VCaP (cell line): ENCODE results near the gene BPIFB4.
A peak's percentile ranks its signal among the peaks of the same experiment; 100 is the strongest.

ENCODE experiments used
- H3K27ac ChIP-seq: fragments of 450-650 bp; 2 replicates; pipeline ENCODE4 v1.5.1; 2017
- TF ChIP-seq, protein P1 (sequence below): fragments of 450-650 bp; conservative IDR thresholded peaks from 2 replicates; pipeline ENCODE4 v1.5.1; 2017; ENCODE audit warnings: mild to moderate bottlenecking, moderate library complexity

BPIFB4 gene

DNA sequence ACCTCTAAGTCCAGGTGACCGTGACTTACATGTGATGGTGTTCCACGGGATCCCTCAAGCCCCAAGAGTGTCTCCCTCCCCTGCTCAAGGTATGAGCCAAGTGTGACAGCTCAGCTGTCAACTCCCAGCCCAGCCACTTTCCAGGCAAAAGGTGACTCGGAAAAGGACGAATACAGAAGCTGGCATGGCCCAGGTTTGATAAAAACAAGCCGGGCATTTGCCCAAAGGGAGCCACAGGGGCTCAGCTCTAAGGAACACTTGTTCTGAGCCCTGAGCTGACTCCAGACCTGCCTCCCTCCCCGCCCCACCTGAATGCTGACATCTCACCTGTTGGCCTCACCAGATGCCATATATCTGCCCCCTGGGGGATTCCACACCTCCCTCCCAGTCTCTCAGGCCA lies 45.6 kb downstream of the BPIFB4 start:
- TF ChIP-seq, protein P1, sequence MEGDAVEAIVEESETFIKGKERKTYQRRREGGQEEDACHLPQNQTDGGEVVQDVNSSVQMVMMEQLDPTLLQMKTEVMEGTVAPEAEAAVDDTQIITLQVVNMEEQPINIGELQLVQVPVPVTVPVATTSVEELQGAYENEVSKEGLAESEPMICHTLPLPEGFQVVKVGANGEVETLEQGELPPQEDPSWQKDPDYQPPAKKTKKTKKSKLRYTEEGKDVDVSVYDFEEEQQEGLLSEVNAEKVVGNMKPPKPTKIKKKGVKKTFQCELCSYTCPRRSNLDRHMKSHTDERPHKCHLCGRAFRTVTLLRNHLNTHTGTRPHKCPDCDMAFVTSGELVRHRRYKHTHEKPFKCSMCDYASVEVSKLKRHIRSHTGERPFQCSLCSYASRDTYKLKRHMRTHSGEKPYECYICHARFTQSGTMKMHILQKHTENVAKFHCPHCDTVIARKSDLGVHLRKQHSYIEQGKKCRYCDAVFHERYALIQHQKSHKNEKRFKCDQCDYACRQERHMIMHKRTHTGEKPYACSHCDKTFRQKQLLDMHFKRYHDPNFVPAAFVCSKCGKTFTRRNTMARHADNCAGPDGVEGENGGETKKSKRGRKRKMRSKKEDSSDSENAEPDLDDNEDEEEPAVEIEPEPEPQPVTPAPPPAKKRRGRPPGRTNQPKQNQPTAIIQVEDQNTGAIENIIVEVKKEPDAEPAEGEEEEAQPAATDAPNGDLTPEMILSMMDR = no peak

DNA sequence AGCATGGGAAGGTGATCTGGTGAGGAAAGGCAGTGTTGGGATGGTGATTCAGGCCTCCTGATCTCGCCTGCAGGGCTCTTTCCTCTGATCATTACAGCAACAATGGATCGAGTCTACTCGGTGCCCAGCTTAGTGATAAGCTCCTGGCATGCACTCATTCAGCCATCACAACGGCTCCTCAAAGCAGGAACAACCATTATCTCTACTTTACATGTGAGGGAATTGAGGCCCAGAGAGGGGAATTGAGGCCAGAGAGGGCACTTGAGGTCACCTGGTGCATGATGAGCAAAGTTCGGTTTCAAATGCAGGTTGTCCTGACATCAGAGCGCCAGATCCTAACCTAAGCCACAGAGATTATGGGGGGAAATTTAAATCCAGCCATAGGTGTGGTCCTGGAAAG lies 46.5 kb downstream of the BPIFB4 start:
- no peak overlapping the region for H3K27ac ChIP-seq
- TF ChIP-seq, protein P1 = no peak

More for the DNA sequence above, 45.6 kb downstream of the BPIFB4 start:
- H3K27ac ChIP-seq = no peak overlapping the region

DNA sequence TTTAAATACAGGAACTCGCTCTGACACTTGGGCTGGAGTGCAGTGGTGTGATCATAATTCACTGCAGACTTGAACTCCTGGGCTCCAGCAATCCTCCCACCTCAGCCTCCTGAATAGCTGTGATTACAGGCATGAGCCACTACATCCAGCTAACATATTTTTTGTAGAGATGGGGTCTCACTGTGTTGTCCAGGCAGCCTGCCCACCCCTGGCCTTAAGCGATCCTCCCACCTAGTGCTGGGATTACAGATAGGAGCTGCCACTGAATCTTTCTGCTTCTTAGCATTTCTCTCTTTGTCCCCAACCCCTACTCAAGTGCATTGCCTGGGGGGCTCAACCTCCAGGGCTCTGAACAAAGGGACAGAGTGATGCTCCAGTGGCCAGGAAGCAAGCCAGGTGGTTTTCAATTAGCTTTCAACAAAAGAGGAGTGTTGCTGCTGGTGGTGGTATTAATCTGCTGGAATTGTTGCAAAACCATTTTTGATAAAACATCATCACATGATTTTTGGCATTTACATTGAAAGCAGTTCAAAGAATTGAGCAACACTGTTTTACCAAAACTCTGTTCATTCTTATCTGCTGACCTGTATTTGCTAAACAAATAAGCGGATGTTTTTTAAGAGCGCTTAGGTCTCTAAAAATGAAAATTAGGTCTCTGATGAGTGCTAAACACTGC lies 48.1 kb downstream of the BPIFB4 start:
- H3K27ac ChIP-seq = peak overlapping the region; percentile 46
- TF ChIP-seq, protein P1 = no peak

DNA sequence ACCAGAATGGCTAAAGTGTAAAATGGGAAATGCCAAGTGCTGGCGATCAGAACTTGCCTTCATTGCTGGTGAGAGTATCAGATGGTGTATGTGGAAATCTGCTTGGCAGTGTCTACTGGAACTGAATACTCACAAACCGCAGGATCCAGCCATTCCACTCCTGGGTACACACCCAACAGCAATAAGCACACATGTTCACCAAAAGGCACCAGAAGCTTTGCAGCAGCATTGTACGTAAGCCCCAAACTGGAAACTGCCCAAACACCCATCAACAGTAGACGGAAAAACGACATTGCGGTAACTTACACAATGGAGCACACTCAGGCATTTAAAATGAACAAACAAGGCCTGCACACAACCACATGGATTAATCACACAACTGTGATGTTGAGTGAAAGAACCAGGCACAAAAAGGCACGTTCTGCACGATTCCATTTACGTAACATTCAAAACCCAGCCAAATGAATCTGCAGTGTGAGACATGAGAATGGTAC lies 51.2 kb downstream of the BPIFB4 start:
- TF ChIP-seq, protein P1 = no peak
- H3K27ac ChIP-seq = no peak overlapping the region

DNA sequence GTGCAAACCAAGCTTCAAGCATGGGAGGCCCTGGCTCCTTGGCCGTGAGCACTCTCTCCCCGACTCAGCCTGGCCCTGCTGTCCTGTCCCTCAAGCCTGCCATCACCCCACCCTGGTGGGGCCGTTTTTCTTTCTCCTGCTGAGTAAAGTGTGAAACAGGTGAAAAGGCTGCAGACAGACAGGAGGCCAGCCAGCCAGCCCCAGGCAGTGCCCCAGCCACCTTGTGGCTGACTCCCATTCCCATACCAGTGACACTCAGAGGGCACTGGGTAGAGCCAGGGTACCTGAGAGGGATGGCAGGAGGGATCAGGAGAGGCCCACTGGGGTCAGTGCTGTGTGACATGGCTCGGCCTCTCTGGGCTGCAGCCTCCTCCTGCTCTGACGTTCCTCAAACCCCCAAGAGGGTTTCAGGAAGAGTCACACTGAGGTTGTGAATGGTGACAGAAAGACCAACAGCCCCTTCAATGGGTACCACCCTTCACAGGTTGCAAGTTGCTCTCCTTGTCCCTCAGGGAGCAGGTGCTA lies 52.6 kb downstream of the BPIFB4 start:
- TF ChIP-seq, protein P1 = no peak
- no peak overlapping the region for H3K27ac ChIP-seq

DNA sequence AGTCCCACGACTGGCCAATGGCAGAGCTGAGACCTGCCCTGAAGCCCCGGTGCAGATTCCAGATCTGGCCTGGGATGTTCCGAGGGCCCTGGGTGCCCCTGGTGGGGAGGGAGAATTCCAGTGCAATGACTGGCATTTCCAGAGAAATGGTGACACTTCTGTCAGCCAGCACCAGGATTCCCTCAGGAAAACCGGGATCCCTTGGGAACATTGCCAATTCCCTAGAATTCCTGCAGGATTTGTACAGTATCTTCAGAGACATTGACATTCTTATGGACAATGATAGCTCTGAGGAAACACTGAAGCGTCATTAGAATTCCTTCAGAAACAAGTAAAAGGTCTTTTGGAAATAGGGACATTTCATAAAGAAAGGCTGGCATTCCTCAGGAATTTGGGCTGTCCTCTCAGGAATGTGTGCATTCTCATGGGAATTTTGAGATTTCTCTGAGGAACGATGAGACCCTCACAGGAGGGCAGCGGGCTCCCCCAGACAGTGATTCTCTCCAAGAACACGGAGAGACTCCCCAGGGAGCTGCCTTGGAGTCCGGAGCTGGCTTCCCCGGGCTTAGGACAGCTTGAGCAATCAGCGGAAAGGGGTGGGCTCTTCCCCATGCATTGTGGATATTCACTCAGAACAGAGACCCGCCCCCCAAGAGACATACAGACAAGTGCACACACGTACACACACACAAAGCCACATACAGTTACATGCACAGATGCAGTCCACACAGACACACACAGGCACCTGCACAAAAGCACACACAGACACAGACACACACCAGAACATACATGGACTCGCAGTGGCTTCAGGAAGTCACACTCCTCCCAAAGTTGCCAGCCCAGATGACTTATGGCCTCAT lies 53.3 kb downstream of the BPIFB4 start:
- TF ChIP-seq, protein P1 = no peak
- no peak overlapping the region for H3K27ac ChIP-seq

DNA sequence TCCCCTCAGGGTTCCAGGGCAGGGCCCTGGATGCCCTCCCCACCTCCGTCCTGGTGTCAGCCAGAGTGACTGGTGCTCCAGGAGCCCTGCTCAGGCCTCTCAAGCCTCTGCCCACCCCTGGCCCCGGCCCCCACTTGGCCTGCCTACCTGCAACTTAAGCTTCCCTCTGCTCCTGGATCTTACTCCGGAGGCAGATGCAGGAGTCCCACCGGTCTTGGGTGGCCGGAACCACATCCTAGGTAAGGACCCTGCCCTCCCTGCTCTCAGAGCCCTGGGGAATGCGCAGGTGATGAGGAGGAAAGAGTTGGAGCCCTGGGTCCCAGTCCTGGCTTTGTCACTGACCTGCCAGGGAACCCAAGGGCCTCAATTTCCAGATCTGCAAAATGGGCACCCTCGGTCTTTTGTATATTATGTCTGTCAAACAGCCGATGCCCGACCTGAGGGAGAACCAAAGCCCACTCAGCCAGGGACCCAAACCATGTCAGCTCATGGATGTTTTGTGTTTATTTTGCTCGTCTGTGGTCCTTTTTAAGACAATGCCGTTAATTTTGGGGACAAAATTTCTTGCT lies 54.0 kb downstream of the BPIFB4 start:
- TF ChIP-seq, protein P1 = no peak
- H3K27ac ChIP-seq = no peak overlapping the region
